GM19023 (cell line): ENCODE results near the gene ALK.

Source experiments
- ATAC-seq: cut with Tn5 transposase; IDR thresholded peaks from one replicate; pipeline ENCODE4 v1.9.1; 2021; ENCODE audit warnings: mild to moderate bottlenecking, moderate library complexity; ENCODE audit not compliant: unreplicated experiment

ALK gene

GRCh38 chr2:29799628-29800027 lies 121.8 kb downstream of the ALK start:
- ATAC-seq: no peak

- ATAC-seq: no peak
These were observed 123.5 kb downstream of the ALK start for GRCh38 chr2:29797916-29798315.

- no peak for ATAC-seq
These were observed 124.9 kb downstream of the ALK start for GRCh38 chr2:29796446-29796845.

GRCh38 chr2:29789911-29790485 lies 131.4 kb downstream of the ALK start:
- ATAC-seq: no peak

- no peak for ATAC-seq
These were observed 133.6 kb downstream of the ALK start for GRCh38 chr2:29787473-29788465.

- no peak for ATAC-seq
These were observed 135.0 kb downstream of the ALK start for GRCh38 chr2:29786361-29786760.

GRCh38 chr2:29783666-29784065 lies 137.7 kb downstream of the ALK start:
- no peak for ATAC-seq

GRCh38 chr2:29782549-29783458 lies 138.6 kb downstream of the ALK start:
- ATAC-seq: no peak

- no peak for ATAC-seq
These were observed 139.3 kb downstream of the ALK start for GRCh38 chr2:29782087-29782486.

GRCh38 chr2:29780906-29781305 lies 140.5 kb downstream of the ALK start:
- no peak for ATAC-seq

GRCh38 chr2:29777161-29777560 lies 144.2 kb downstream of the ALK start:
- no peak for ATAC-seq

- ATAC-seq: no peak
These were observed 145.0 kb downstream of the ALK start for GRCh38 chr2:29776406-29776805.

- no peak for ATAC-seq
These were observed 145.4 kb downstream of the ALK start for GRCh38 chr2:29775937-29776336.

GRCh38 chr2:29774624-29775023 lies 146.8 kb downstream of the ALK start:
- ATAC-seq: no peak

GRCh38 chr2:29770846-29771245 lies 150.5 kb downstream of the ALK start:
- ATAC-seq: no peak

GRCh38 chr2:29769847-29770246 lies 151.5 kb downstream of the ALK start:
- no peak for ATAC-seq

GRCh38 chr2:29767606-29768335 lies 153.6 kb downstream of the ALK start:
- no peak for ATAC-seq

- ATAC-seq: no peak
These were observed 155.2 kb downstream of the ALK start for GRCh38 chr2:29766191-29766590.

- ATAC-seq: no peak
These were observed 155.7 kb downstream of the ALK start for GRCh38 chr2:29765721-29766120.

- ATAC-seq: no peak
These were observed 158.0 kb downstream of the ALK start for GRCh38 chr2:29763371-29763770.

GRCh38 chr2:29762239-29762638 lies 159.1 kb downstream of the ALK start:
- ATAC-seq: no peak
